ENCODE measurements around the gene LIPI. TPM values are rescaled to one million over a fixed set of nuclear protein-coding genes. Genes with fewer than 3 reads are reported as not detected.
"Not testable (repeated sequence)": the region's sequence is repeated elsewhere in the genome, so short reads cannot be mapped to it uniquely, and the experiment has no call there.

The LIPI gene
- total and polyA plus RNA-seq, 2 donors: not detected

DNA sequence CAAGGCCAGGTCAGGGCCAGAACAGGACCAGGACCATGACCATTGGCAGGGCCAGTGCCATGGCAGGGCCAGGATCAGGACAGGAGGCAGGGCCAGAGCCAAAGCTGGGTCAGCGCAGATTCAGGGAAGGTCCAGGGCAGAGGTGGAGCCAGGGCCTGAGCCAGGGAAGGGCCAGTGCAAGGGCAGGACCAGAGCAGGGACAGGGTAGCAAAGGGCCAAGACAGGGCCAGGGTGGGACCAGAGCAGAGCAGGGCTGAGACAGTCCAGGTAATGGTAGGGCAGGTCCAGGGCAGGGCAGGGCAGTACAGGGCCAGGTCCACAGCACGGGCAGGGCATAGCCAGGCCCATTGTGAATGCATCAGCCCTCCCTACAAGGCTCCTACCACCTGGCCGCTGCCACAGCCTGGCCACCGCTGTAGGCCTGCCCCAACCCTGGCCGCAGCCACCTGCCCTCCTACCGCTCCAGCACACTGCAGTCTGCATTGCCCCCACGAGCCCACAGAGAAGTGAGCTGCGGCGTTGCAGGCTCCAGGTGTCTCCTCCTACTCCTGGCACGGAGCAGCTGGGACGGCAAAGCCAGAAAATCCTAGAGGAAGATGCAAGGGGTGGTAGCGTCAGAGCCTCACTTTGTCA lies 151.6 kb downstream of the LIPI start:
- not testable (repeated sequence) for H3K27ac ChIP-seq (ENCODE audit: low read depth); H3K4me1 ChIP-seq (ENCODE audit: insufficient read depth); DNase-seq (ENCODE audit: extremely low spot score); H3K4me3 ChIP-seq (ENCODE audit: low read depth, low read length); H3K36me3 ChIP-seq (ENCODE audit: insufficient read depth)
- 95% methylated on average over 12 of the region's 12 CpGs for WGBS

Small RNA genes lying within 50 kb of the gene (small RNA-seq; reads per million reads assigned to genes)
- gene RF01518 (not detected), gene RNA5SP488 (not detected)

Other genes with a start within 250 kb of the LIPI start
- gene RBM11, start 5.2 kb upstream of the LIPI start, total RNA-seq: 0.85 TPM
- 0.56 TPM for gene RBM11, start 5.2 kb upstream of the LIPI start, polyA plus RNA-seq
- 71.8 TPM for gene HSPA13, start 172.2 kb upstream of the LIPI start, total RNA-seq
- 12.1 TPM for gene HSPA13, start 172.2 kb upstream of the LIPI start, polyA plus RNA-seq

Measured in urinary bladder (tissue), 4 donors.